OCI-LY7 (cell line): ENCODE data around the gene DCAF4L1.

Source experiments
- CTCF ChIP-seq: fragments of 200-600 bp; sonication (generic); conservative IDR thresholded peaks from 2 replicates; pipeline ENCODE4 v1.5.1; 2014; ENCODE audit warnings: mild to moderate bottlenecking, antibody characterized with exemption, low read length, moderate library complexity, mixed read lengths
- EZH2phosphoT487 ChIP-seq: fragments of 200-600 bp; sonication (generic); IDR thresholded peaks from 2 replicates; pipeline ENCODE4 v1.6.1; 2018; ENCODE audit warnings: low read depth, borderline replicate concordance, mild to moderate bottlenecking, mixed run types, antibody characterized with exemption, low read length, moderate library complexity, mixed read lengths

- TF ChIP-seq CTCF (no peak), EZH2phosphoT487 (no peak)
These were observed 36.9 kb downstream of the DCAF4L1 start for GRCh38 chr4:42018451-42018850.
